ELR (cell line): Measurements from ENCODE around the gene DYNLT5.
"Not testable (repeated sequence)": the region's sequence is repeated elsewhere in the genome, so short reads cannot be mapped to it uniquely, and the experiment has no call there.

Source experiments
- DNase-seq: peaks from one replicate; pipeline ENCODE4 v3.0.0-alpha.2; 2015; ENCODE audit warnings: low read depth

Gene DYNLT5, protein sequence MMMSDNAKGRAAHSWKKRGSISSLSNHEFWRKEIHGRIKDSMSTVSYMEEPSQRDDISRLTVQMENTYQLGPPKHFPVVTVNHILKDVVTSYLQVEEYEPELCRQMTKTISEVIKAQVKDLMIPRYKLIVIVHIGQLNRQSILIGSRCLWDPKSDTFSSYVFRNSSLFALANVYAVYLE

DNA sequence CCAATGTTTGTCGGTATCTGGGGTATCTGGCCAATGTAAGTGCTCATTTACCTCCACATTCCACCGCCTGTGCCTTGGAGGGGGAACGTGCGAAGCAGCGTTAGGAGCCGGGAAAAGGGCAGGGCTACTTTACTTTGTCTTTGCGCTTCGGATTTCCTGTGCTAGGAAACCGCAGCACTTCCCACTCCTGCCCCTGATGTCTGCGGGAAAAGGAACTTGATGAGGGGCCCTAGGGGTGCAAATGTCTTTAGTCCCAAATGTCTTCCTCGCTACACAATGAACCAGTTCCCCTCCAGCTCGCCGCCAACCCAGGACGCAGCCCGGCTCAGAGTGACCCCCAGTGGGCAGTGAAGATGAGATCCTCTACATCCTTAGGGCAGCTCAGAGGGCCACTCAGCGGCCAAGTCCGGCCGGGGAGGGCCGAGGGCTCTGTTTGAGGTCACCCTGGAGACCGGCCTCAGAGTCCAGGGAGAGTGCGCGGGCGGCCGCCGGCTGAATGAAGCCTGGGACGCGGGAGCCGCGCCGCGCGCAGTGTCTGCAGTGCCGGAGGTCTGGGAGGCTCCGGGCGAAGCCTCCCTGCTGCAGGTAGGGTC is at the start of gene DYNLT5:
Gene DYNLT5 (plus strand): TSS at position 460 of the 593 bp plus-strand sequence. CDS start 2,200 bp downstream, outside the sequence.
- DNase-seq: peak; percentile 73

DNA sequence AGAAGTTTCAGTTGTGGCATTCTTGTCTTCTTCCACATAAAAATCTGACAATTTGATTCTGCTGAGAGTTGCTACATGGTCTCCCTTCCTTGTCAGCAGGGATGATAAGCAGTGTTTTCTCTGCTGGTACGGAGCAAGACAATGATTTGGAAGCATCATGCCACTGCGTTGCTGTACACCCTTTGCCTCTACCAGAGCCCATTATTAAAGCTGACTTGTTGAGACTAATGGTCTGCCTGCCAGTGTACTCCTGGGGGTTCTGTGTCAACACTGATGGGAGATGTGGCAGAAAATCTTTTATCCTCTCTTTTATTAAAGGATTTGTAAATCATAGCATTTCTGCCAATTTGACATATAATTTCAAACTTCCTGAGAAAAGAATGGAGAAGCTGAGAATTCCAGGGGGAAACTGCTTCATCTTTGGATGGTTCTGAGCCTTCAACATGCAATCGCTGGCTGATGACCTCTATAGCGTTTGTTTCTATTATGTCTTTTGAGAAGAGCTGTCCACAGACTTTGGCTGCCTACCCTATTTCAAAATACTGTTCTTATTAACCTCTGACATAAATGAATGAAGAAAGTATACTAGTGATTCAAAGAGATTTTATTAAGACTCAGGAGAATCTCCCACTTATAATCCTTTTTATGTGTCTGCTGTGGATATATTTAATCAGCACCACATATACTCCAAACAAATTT is 47.9 kb upstream of the DYNLT5 start:
- DNase-seq: no peak

DNA sequence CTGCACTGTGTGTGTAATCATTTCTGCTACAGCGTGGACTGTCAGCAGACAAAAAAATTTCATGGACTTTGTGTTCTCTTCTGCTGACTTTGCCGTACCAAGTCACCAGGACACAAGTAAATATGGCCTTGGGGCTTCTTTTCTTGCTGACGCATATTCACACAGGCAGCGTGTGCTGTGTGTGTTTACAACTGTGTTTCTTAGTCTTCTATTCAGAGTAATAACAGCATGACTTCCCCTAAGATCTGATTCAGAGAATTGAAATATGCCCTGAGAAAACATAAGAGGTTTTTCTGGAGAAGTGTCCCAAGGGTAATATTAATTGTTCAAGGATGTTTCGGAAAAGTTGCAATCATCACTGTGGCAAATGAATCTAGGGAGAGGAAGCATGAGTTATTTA is 47.1 kb upstream of the DYNLT5 start:
- DNase-seq: peak; percentile 88

DNA sequence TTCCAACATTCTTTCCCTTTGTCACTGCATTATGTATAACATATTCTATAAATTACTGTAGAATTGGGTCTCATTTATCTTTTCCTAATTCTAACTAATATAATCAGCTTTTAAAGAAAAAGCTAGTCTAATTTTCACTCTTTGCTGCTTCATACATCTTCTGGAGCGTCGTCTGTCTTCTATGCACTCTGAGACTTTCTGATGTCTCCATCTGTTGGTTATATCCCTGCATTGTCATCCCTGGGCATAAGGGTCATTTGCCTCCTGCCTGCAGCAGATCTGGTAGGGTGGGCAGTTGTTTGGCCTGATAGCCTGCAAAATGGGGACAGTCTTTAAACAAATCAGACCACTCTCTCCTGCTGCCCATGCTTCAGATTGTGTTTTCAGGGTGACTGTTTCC is 40.8 kb upstream of the DYNLT5 start:
- DNase-seq: peak; percentile 50

DNA sequence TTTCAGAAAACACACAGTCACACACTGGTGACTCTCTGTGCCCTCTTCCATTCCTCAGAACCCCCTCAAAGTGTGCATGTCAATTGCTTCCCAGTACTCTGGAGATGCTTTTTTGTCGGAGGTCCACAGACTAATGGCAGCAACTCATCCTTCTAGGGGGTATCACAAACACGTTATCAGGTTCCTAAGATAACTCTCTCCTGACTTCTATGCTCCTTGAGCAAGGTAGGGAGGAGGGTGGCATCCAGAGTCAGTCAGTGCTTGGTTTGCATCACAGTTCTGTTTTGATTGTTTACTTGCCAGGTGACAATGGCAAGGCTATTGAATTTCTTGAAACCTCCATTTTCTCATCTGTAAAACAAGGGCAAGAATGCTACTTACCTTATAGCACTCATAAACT is 39.4 kb upstream of the DYNLT5 start:
- DNase-seq: no peak

DNA sequence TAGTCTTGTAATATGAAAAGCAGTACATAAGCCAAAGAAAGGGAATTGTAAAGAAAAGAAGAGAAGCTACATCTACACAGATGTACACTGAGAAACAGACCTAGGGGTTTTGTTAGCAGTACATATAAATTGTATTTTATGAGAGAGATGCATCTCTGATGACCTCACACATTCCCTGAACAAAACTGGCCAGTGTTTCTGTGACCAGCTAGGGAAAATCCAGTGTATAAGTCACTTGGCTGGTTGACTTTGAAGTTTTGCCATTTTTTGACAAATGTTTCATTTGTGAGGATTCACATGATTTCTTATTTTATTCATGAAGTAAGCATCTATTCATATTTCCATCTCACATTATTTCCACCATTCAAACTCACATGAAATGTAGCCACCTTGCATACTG is 28.3 kb upstream of the DYNLT5 start:
- DNase-seq: no peak

DNA sequence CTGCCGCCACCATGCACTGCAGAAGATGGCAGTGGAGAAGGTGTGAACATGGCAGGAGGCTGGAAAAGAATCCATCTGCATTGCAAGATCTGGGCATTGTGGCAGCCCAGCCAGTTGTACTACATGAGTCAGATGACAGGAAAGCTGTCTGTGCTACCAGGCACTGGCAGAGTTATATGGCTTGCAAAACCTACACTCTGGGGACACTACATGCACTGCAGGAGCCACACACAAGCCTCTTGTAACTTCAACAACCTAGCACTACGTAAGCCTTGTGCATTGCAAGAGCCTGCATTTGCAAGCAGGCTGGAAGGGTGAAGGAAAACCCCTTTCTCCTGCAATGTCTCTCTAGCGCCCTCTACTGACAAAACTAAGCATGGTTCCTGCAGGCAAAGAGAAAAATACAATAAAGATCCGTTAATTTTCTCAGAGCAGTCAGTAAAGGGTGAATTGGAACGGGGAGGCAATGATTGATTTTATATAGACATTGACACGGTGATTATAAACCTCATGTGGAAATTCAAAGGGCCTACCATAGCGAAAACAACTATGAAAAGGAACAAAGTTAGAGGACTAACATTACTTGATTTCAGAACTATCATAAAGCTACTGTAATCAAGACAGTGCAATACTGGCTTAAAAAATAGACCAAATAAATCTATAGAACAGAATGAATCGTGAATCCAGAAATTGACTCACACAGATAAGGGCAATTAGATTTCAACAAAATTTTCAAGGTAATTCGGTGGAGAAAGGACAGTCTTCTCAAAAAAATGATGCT is 26.2 kb upstream of the DYNLT5 start:
- DNase-seq: peak; percentile 78

DNA sequence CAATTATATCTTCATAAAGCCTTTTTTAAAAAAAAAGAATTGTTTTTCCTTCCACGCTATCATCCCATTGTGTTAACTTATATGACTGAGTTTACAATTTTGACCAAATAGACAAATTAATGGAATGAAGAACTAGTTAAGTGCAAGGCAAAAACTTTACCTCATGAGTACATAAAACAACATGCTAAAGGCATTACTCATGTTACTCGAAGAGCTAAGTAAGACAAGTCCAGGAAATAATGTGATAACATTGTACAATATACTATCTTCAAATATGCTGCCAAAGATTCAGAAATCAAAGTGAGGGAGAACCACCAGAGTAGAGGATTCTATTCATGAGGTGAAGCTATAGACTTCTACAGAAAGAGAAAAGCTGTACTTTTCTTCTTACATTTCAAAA is 24.2 kb upstream of the DYNLT5 start:
- DNase-seq: peak; percentile 62

DNA sequence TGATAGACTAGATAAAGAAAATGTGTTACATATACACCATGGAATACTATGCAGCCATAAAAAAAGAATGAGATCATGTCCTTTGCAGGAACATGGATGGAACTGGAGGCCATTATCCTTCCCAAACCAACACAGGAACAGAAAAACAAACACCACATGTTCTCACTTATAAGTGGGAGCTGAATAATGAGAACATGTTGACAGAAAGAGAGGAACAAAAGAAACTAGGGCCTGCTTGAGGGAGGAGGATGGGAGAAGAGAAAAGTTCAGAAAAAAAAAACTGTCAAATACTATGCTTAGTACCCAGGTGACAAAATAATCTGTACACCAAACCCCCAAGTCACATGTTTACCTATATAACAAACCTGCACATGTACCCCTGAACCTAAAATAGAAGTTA is 23.5 kb upstream of the DYNLT5 start:
- DNase-seq: not testable (repeated sequence)

DNA sequence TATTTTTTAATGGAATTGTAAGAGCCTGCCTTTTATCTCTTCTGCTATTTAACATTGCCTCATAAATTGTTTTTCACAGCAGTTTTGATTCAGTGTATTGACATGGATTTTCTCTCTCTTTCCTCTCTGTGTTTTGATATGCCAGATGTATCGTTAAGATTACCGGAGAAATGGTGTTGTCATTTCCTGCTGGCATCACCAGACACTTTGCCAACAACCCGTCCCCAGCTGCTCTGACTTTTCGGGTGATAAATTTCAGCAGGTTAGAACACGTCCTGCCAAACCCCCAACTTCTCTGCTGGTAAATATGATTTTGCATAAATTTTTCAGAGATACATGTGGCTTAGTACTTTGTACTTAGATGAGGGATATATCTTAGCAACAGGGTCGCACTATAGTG is 23.1 kb upstream of the DYNLT5 start:
- peak; percentile 10 for DNase-seq

DNA sequence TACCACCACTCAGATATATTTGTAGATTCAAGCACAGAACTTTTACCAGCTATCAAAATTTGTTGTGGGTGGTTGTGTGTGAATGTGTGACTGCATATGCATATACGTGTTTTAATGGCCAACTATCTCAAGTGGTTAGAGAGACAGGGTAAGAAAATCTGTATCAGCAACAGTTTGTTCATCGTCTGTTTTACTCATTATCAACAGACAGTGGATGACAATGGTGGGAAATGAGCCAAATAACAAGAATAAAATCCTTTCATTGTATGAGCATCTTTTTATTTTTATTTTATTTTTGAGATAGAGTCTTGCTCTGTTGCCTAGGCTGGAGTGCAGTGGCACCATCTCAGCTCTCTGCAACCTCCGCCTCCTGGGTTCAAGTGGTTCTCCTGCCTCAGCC is 22.7 kb upstream of the DYNLT5 start:
- no peak for DNase-seq

DNA sequence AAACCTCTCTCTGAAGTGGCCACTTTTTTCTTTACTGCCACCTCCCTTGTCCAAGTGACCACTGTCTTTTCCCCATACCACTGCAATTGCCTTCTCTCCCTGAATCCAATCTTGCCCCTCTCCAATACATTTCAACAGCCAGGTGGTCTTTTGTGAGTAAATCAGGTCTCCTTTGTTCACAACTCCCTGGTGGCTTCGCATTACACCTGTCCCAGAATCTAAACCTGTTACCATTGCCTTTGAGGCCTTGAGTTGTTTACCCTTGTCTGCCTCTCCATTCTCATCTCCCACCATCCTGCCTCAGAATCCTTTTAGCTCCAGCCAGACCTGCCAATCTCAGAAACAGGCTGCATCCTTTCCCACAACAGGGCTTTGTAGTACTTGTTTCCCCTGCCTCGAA is 21.8 kb upstream of the DYNLT5 start:
- no peak for DNase-seq

DNA sequence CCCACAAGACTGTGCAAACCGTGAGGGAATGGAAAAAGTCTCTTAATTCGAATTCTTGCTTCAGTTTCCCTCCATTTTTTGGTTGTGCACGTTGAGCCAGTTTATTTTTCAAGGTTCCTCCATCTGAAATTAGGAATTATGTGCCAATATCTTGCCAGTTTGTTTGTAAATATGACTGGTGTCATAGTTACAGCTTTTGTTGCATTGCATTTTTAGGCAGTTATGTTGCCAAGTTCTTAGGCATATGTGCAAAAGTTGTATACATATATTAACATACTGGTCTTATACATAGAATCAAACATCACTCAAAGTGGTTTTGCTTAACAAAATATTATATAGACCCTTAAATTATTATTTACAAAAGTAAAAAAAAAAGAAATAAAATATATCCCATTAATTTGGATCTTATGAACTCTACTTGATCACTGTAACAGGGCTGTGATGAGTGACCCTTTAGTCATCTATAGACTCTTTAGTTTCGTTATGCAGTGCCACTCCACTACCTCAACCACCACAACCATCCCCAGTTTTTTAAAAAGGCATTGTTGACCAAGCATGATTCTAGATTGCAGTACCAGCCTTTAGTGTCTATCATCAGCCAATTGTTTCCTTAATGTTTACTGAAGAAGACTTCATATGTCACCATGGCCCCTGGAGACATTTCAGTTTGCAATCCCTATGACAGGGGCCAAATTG is 20.9 kb upstream of the DYNLT5 start:
- DNase-seq: peak; percentile 51

DNA sequence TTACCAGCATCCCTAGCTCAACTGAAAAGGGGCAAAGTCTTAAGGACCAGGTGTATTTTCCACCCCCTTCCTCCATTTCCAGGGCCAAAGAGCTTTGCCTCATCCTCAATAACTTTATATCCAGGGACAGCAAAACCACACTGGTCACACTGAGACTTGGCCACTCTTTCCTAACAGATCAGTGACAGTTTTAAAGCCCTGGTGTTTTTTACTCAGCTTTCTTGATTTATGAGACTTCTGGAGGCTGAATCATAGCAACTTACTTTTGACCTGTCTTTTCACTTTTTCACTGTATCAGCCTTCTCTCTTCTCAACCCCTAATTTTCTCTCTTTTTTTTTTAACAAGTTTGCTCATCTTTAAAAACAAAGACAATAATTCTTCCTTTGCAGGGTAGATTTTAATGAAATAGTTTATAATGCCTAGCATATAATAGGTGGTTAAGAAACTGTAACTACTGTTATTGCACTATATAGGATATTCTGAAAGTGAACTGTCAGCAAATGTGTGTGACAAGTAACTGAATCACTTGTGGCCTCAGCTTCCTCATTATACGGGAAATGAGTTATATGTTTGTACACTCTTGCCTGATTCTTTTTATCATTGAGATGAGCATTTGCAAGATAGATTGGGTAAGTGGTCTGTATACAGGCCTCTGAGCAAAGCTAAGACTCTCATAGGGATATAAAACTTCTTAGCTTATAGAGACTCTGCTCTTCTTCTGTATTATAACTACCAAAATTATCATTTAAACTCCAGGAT is 19.7 kb upstream of the DYNLT5 start:
- DNase-seq: peak; percentile 77

DNA sequence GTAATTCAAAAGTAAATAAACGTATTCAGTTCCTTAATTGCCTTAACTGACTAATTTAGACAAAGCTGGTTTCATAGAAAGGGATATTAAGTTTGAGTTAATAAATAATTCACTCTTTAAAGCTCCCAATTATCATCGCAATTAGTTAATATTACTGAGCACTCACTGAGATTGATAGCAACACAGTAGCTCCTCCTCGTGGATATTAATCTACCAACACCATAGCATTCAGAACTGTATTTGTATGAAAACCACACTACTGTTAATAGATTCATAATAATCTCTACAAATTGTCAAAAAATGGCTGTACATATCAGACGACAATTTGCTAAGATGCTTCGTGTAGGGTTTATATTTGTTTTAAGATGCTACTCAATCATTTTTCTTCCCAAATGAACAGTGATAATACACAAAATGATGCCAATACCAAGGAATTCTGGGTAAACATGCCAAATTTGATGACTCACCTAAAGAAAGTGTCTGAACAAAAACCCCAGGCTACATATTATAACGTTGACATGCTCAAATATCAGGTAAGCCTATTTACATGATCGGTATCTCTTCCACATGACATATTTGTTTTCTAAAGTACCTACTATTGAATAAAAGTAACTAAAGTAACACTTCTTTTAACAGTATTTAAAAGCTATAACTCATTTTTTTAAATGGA is 18.8 kb upstream of the DYNLT5 start:
- peak; percentile 65 for DNase-seq

DNA sequence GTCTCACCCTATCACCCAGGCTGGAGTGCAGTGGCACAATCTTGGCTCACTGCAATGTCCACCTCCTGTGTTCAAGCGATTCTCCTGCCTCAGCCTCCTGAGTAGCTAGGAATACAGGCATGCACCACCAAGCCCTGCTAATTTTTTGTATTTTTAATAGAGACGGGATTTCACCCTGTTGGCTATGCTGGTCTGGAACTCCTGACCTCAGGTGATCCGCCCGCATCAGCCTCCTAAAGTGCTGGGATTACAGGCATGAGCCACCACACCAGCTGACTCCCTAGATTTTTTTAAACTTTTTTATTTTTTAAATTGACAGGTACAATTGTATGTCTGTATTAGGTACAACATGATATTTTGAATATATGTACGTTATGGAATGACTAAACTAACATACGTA is 17.7 kb upstream of the DYNLT5 start:
- not testable (repeated sequence) for DNase-seq

DNA sequence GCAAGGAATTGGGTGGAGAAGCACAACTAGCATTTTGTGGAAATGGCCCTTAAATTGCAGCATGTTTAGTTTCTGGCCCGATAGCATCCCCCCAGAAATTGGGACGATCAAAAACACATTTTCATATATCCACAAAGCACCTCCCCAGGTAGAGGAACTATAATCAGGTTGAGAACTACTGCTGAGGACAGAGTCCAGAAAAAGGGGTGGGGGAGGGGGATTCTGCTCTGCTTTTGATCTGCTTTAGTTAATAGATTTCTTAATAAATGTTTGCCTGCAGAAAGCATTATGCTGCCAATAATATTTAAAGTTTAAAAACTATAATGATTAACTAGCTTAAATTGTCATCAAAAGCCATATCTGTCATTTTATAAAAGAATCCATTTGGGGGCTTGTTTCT is 14.4 kb upstream of the DYNLT5 start:
- no peak for DNase-seq

DNA sequence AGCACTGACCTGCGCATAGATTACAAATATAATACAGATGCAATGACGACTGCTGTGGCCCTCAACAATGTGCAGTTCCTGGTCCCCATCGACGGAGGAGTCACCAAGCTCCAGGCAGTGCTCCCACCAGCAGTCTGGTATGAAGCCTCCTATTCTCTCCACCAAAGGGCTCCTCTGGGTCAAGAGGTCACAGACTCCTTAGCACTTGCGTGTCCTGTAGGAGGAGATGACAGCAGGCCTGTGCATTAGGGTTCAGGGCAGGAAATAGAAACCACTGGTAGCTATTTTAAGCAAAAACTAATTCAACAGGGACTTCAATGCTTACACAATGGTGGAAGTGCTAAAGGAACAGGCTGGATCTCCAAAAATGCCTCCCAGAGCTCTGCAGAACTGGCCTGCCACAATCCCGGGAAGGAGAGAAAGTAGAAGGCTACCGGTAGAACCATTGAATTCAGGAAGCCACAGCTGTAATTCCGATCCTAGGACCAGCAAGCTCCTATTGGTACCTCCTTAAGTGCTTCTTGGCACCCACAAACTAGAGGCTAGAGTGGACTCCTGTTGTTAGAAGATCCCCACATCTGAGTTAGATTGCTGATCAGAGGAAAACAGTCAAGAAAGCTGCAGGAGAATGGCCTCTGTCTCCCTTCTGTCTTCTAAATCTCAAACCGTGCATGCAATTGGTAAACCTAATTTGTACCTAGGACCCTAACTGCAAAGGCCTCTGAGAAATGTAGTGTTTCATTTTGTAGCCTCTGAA is 12.7 kb upstream of the DYNLT5 start:
- no peak for DNase-seq

DNA sequence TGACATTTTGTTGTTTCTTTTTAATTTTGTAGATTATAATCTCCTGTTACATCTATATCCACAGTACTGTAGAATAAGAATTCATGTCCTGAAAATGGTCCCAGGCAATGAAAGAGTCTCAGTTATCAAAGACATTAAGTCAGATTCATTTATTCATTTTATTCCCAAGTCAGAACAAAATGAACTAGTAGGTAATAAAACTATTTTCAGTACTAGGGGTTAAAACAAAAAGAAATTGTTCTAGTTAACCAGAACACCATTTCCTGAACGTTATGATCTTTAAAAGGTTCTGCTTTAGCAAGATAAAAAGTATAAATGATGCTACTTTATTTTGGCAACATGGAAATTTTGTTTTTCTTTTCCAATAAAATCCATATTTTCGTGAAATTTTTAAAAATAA is 6.8 kb upstream of the DYNLT5 start:
- DNase-seq: no peak

DNA sequence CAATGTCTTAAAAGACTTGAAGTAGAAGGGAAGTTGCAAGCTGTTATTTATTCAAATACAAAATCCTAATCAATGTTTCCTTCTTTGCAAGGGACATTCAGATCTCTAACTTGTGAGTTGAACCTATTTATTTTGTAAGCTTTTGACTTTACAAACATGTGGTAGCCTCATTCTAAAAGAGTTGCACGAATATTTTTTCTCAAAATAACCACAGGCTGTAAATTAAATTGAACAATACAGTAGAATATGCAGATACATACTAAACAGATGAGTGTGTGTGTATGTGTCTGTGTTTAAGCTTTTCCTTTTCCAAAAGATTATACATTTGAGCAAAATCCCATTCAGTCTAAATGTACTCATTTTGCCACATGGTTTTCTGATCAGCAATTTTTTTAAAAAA is 4.8 kb upstream of the DYNLT5 start:
- DNase-seq: peak; percentile 43
